OCI-LY1 (cell line): ENCODE results near the gene DUSP1.

Experiments
- CTCF ChIP-seq: fragments of 200-600 bp; sonication (generic), shearing (Covaris generic); IDR thresholded peaks from 2 replicates; pipeline ENCODE4 v1.5.1; 2017; ENCODE audit warnings: mild to moderate bottlenecking, antibody characterized with exemption, low read length, moderate library complexity, mixed read lengths
- EZH2 ChIP-seq: fragments of 200-600 bp; sonication (generic), shearing (Covaris generic); IDR thresholded peaks from 2 replicates; pipeline ENCODE4 v1.8.0; 2017; ENCODE audit warnings: borderline replicate concordance, mixed run types, mild to moderate bottlenecking, antibody characterized with exemption, low read length, moderate library complexity, mixed read lengths

- no peak for TF ChIP-seq EZH2
- TF ChIP-seq CTCF = no peak
These were observed 5.9 kb downstream of the DUSP1 start for GRCh38 chr5:172764861-172765765.
